PFSK-1 (cell line): ENCODE measurements around the gene RARS1.

ENCODE experiments used
- FOXP2 ChIP-seq: optimal IDR thresholded peaks from 2 replicates; pipeline ENCODE3; 2011; ENCODE audit warnings: borderline replicate concordance, control low read depth, inconsistent platforms; ENCODE audit not compliant: insufficient read depth; ENCODE audit errors: extremely low read length, extremely low read depth
- POLR2AphosphoS5 ChIP-seq: IDR thresholded peaks from 2 replicates; pipeline ENCODE4 v1.6.1; 2012; ENCODE audit warnings: low read depth, mild to moderate bottlenecking, control low read depth, low read length, moderate library complexity
- REST ChIP-seq, 2 experiments: IDR thresholded peaks; 2 replicates each; pipeline versions ENCODE4 v1.6.1 to v1.8.0; 2011 to 2012; ENCODE audit warnings: low read depth in 2 of 2, low read length in 2 of 2, control low read depth in 1 of 2, inconsistent platforms in 1 of 2, mild to moderate bottlenecking in 1 of 2, moderate library complexity in 1 of 2; ENCODE audit not compliant: insufficient read depth in 1 of 2
- SIN3A ChIP-seq: IDR thresholded peaks from 2 replicates; pipeline ENCODE4 v1.6.1; 2012; ENCODE audit warnings: mild to moderate bottlenecking, low read length, moderate library complexity, borderline replicate concordance; ENCODE audit not compliant: insufficient read depth
- TAF1 ChIP-seq: IDR thresholded peaks from 2 replicates; pipeline ENCODE4 v1.6.1; 2012; ENCODE audit warnings: low read length, control low read depth, borderline replicate concordance; ENCODE audit not compliant: insufficient read depth

The RARS1 gene

GRCh38 chr5:168446983-168447619 is 39.2 kb upstream of the RARS1 start:
- TF ChIP-seq TAF1 (no peak), POLR2AphosphoS5 (no peak), FOXP2 (no peak), REST (IDR thresholded peaks at IDR 0.05; ENCODE audit: insufficient read depth in 1 of 2, low read depth in 2 of 2, low read length in 2 of 2) (no peak), SIN3A (no peak)

- TF ChIP-seq SIN3A: no peak
- TF ChIP-seq REST (IDR thresholded peaks at IDR 0.05; ENCODE audit: insufficient read depth in 1 of 2, low read depth in 2 of 2, low read length in 2 of 2): no peak
- no peak for TF ChIP-seq TAF1
- no peak for TF ChIP-seq POLR2AphosphoS5
- no peak for TF ChIP-seq FOXP2
These were observed 38.5 kb upstream of the RARS1 start for GRCh38 chr5:168447808-168448207.

GRCh38 chr5:168449166-168449565 is 37.1 kb upstream of the RARS1 start:
- TF ChIP-seq POLR2AphosphoS5 (no peak), SIN3A (no peak), TAF1 (no peak), FOXP2 (no peak), REST (IDR thresholded peaks at IDR 0.05; ENCODE audit: insufficient read depth in 1 of 2, low read depth in 2 of 2, low read length in 2 of 2) (no peak)

- TF ChIP-seq TAF1: no peak
- no peak for TF ChIP-seq POLR2AphosphoS5
- TF ChIP-seq SIN3A: no peak
These were observed 34.7 kb upstream of the RARS1 start for GRCh38 chr5:168451565-168451964.

- TF ChIP-seq TAF1 (no peak), SIN3A (no peak), FOXP2 (no peak), REST (IDR thresholded peaks at IDR 0.05; ENCODE audit: insufficient read depth in 1 of 2, low read depth in 2 of 2, low read length in 2 of 2) (no peak), POLR2AphosphoS5 (no peak)
These were observed 31.1 kb upstream of the RARS1 start for GRCh38 chr5:168455201-168455600.
